Hepatocyte (in vitro differentiated cells): ENCODE results near the gene MACROH2A2.

ENCODE experiments used
- EZH2 ChIP-seq: fragments of 200-600 bp; sonication (generic); IDR thresholded peaks from 2 replicates; pipeline ENCODE4 v1.6.1; 2016; ENCODE audit warnings: antibody characterized with exemption, mild to moderate bottlenecking, borderline replicate concordance
- TF ChIP-seq, protein P1 (sequence below): fragments of 200-600 bp; sonication (generic); IDR thresholded peaks from 2 replicates; pipeline ENCODE4 v1.5.1; 2016; ENCODE audit warnings: antibody characterized with exemption, mild to moderate bottlenecking; ENCODE audit not compliant: poor library complexity

DNA sequence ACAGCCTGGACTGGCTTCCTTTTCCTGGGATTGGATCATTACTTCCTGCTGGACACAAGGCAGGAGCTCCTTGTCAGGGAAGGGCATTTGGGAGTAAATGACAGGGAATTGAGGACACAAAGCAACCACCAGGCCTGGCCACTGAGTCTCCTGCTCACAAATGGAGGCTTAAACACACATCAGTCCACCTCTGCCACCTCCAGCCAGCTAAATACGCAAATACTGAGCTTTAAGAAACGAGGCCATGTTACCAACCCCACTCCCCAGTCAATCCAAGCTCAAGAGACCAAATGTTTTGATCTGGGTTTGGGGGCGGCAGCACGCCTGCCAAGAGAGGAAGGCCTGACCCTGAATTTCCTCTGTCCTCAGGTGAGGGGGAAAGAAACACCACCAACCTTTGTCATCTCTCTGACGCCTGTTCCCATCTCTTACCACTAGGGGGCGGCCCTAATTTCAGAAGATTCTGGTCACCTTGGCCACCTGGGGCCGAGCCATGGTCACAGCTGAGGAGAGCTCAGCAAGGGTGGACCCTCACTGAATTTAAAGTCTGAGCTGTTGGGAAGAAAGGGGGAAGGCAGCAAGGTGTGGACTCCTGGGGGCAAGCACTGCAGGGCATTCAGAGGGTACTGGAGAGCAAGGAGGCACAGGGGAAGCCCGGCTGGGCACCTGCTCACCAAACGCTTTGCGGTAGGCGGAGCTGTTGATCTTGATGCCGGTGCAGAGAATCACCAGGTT, 63.5 kb downstream of the MACROH2A2 start:
- TF ChIP-seq, protein P1, sequence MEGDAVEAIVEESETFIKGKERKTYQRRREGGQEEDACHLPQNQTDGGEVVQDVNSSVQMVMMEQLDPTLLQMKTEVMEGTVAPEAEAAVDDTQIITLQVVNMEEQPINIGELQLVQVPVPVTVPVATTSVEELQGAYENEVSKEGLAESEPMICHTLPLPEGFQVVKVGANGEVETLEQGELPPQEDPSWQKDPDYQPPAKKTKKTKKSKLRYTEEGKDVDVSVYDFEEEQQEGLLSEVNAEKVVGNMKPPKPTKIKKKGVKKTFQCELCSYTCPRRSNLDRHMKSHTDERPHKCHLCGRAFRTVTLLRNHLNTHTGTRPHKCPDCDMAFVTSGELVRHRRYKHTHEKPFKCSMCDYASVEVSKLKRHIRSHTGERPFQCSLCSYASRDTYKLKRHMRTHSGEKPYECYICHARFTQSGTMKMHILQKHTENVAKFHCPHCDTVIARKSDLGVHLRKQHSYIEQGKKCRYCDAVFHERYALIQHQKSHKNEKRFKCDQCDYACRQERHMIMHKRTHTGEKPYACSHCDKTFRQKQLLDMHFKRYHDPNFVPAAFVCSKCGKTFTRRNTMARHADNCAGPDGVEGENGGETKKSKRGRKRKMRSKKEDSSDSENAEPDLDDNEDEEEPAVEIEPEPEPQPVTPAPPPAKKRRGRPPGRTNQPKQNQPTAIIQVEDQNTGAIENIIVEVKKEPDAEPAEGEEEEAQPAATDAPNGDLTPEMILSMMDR: peak; percentile 73
- no peak for TF ChIP-seq EZH2
